Activated CD4-positive, CD25-positive, alpha-beta regulatory T cell treated with anti-CD3 and anti-CD28 coated beads, Interleukin-2, amount 50 U/mL, for 72 hours (primary cell): ENCODE results near the gene NFIX.
"Not testable (repeated sequence)": the region's sequence is repeated elsewhere in the genome, so short reads cannot be mapped to it uniquely, and the experiment has no call there.

Experiments used
- DNase-seq: peaks from one replicate; pipeline ENCODE4 v3.0.0; 2021

The NFIX gene

GRCh38 chr19:12994701-12995595 is at the start of gene NFIX:
Gene NFIX (plus strand): TSS chr19:12995475. CDS start chr19:12995838, 363 bp downstream.
- DNase-seq: peak; percentile 48

DNA sequence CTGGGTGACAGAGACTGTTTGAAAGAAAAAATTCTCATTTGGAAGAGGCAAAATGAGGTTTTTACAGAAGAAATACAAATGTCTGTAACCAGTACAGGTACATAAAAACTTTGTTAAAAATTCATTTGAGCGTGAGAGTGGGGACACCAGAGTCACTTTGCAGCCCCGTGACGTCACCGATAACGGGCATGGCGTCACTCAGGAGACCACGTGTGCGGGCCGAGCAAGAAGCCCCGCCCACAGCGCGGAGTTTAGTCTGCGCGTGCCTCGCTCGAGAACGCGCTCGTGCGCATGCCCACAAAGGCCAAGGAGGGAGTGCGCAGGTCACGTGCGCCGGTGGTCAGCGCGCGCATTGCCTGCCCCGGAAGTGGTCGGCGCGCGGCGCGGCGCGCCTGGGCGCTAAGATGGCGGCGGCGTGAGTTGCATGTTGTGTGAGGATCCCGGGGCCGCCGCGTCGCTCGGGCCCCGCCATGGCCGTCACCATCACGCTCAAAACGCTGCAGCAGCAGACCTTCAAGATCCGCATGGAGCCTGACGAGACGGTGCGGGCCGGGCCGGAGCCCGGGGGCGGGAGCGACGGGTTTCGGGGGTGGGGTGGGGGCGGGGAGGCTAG is 49.7 kb upstream of the NFIX start, which contains the start of gene RAD23A:
TSS of gene RAD23A (plus strand) at position 384 of the 613 bp plus-strand sequence. CDS start at position 471, 87 bp downstream.
- peak; percentile 99 for DNase-seq

GRCh38 chr19:12946092-12946721 is 49.1 kb upstream of the NFIX start:
- DNase-seq: peak; percentile 68

GRCh38 chr19:12946731-12947496 is 48.4 kb upstream of the NFIX start:
- DNase-seq: no peak

DNA sequence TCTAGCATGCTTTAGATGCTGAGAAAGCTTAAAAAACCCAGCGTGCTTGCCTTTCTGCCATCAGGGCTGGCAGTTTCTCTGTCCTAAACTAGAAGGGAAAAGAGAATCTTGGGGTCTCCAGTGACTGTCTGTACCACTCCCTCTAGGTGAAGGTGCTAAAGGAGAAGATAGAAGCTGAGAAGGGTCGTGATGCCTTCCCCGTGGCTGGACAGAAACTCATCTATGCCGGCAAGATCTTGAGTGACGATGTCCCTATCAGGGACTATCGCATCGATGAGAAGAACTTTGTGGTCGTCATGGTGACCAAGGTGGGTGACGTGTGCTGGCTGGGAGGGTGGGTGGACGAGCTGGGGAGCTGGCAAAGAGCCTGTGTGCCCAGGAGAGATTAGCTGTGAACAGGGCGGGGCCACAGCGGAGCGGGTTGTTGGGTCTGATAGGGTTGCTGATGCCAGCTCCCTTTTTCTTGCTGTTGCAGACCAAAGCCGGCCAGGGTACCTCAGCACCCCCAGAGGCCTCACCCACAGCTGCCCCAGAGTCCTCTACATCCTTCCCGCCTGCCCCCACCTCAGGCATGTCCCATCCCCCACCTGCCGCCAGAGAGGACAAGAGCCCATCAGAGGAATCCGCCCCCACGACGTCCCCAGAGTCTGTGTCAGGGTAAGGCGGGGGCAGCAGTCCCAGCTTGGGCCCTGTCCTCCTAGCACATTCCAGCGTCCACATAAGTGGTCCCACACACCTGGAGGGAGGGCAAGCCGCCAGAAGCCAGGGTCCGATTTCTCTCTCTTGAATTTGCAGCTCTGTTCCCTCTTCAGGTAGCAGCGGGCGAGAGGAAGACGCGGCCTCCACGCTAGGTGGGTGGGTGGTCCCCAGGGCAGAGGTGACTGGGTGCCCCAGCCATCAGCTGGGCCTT is 47.3 kb upstream of the NFIX start:
- DNase-seq: no peak

DNA sequence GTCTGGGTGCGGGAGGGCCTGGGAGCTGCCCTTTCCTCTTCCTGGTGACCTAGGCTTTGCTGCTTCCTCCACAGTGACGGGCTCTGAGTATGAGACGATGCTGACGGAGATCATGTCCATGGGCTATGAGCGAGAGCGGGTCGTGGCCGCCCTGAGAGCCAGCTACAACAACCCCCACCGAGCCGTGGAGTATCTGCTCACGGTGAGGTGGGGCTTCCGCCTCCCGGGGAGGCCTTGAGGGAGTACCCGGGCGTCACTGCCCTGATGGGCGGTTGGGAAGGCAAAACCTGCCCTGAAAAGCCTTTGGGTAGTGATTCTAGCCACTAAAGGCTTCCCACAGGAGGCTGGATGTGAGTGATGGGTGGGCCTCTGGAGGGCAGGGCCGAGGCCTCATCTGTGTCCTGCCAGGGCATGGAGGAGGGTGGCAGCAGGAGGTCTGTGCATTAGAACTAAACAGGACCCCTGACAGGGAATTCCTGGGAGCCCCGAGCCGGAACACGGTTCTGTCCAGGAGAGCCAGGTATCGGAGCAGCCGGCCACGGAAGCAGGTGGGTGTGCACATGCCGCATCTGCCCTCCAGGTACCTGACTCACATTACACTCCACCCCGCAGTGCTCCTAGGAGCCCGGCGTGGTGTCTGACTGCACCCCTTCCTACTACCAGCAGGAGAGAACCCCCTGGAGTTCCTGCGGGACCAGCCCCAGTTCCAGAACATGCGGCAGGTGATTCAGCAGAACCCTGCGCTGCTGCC is 46.5 kb upstream of the NFIX start:
- DNase-seq: no peak

DNA sequence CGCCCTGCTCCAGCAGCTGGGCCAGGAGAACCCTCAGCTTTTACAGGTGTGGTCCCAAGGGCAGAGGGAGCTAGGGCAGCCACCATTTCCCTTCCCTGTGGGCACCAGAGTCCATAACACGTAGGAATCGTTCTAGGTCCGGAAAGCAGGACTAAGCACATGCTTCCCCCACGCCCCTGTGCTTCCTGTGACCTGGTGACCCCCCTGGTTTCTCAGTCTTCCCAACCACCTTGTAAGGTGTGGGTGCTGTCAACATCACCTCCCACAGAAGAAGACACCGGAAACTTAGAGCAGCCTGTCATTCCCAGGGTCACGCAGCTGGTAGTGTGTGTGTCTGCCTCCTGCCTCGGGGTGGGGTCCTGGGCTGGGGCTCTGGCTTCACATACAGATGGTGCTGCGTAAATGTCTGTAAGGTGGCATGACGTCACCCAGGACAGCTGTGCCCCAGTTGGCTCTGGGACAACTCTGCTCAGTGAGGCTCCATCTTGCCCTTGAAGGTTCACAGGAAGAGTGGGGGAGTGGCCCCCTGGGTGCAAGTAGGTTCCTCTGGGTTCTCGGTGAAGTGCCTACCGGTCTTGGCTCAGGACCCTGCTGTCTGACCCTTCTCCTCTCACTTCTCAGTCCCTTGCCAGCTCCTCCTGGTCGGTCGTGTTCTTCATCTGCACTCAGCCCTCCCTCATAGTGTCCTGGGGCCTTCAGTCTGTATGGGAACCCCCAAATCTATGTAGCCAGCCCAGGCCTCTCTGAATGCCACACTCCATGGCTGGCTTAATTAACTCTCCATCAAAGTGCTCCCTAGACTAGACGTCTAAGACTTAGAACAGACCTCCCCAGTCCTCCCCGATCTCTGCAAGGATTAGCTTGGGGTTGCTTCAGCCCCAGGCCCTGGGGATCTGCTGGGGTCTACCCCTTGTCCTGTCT is 45.7 kb upstream of the NFIX start:
- no peak for DNase-seq

GRCh38 chr19:12952050-12952449 is 43.2 kb upstream of the NFIX start:
- DNase-seq: not testable (repeated sequence)

- DNase-seq: no peak
Observed at GRCh38 chr19:12952488-12953137, 42.7 kb upstream of the NFIX start.

DNA sequence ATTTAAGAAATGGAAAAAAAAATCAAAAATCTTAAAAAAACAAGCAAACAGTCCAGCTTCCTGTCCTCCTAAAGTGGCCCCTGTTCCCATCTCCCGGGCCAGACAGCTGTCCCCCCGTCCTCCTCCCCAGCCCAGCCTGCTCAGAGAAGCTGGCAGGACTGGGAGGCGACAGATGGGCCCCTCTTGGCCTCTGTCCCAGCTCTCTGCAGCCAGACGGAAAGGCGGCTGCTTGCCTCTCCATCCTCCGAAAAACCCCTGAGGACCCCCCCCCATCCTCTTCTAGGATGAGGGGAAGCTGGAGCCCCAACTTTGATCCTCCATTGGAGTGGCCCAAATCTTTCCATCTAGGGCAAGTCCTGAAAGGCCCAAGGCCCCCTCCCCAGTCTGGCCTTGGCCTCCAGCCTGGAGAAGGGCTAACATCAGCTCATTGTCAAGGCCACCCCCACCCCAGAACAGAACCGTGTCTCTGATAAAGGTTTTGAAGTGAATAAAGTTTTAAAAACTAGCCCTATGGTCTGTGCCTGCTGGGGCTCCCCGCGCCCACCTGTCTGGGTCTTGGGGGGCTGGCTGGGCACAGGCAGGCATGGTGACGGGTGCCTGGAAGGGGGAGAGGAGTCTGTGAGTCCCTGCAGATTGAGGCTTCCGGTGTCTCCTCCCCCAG is 42.0 kb upstream of the NFIX start:
- DNase-seq: no peak

GRCh38 chr19:12953799-12954611 is 41.3 kb upstream of the NFIX start:
- no peak for DNase-seq

GRCh38 chr19:12954612-12954962 is 40.7 kb upstream of the NFIX start:
- no peak for DNase-seq

GRCh38 chr19:12955575-12955974 is 39.7 kb upstream of the NFIX start:
- not testable (repeated sequence) for DNase-seq

GRCh38 chr19:12955996-12956395 is 39.3 kb upstream of the NFIX start:
- DNase-seq: no peak

DNA sequence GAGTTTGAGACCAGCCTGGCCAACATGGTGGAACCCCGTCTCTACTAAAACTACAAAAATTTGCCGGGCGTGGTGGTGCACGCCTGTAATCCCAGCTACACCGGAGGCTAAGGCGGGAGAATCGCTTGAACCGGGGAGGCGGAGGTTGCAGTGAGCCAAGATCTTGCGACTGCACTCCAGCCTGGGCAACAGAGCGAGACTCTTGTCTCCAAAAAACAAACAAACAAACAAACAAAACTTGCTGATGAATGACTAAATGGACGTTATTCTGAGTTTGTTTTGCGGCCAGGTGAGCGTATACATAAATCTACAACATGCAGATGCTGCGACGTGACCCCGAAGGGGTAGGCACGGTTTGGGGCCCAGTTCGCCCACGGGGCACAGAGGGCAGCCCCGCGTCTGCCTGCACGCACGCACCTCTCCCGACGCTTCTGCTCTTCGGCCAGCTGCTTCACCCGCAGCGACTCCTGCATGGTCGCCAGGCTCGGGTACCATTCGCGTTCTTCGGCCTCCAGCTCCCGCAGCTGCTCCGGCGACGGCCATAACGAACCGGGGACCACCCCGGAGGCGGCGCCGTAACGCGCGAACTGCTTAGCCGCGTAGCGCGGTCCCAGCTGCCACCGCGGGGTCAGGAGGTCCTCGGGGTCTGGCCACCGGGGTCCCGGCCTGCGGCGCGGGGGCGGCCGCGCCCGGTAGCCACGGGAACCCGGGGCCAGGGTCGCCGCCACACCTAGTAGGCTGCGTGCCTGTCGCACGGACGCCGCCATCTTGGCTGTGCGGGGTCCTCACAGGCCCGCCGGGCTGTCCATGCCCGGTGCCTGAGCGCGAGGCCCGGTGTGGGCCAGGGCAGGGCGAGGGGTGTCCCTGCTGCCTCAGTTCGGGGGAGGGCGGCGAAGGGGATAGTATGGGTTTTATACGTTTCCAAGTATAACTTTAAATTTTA is 38.6 kb upstream of the NFIX start, which contains the start of gene GADD45GIP1:
TSS of gene GADD45GIP1 (minus strand) at position 778 of the 943 bp plus-strand sequence. CDS start at position 767, 11 bp downstream.
- DNase-seq: peak; percentile 89

DNA sequence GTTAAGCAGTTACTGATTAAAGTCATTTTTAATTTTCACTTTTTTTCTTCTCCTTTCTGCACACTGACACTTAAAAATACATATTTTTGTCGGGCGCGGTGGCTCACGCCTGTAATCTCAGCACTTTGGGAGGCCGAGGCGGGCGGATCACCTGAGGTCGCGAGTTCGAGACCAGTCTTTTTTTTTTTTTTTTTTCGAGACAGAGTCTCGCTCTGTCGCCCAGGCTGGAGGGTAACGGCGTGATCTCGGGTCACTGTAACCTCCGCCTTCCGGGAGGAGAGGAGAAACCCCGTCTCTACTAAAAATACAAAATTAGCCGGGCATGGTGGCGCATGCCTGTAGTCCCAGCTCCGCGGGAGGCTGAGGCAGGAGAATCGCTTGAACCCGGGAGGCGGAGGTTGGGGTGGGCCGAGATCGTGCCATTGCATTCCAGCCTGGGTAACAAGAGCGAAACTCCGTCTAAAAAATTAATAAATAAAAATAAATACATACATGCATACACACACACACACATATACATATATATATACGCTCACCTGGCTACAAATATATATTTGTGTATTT is 37.8 kb upstream of the NFIX start:
- DNase-seq: not testable (repeated sequence)
